Thyroid gland (tissue), 4 donors: ENCODE data around the gene TAF6. TPM values are rescaled to one million over a fixed set of nuclear protein-coding genes. Genes with fewer than 3 reads are reported as not detected.

Experiments used
- DNase-seq, 2 donors: peaks; one replicate each; pipeline ENCODE4 v3.0.0-alpha.2; 2019
- H3K27ac ChIP-seq, 3 donors: fragments of 200-600 bp; sonication (generic); 1 replicate in 2 of 3; 2 replicates in 1 of 3; pipeline ENCODE4 v1.5.1; 2016 to 2019; ENCODE audit warnings: mild to moderate bottlenecking in 1 of 3, moderate library complexity in 1 of 3
- H3K27me3 ChIP-seq: fragments of 200-600 bp; sonication (generic); one replicate; pipeline ENCODE4 v1.5.1; 2019
- H3K36me3 ChIP-seq, 2 donors: fragments of 200-600 bp; sonication (generic); one replicate each; pipeline ENCODE4 v1.5.1; 2016 to 2019
- H3K4me1 ChIP-seq, 2 donors: fragments of 200-600 bp; sonication (generic); one replicate each; pipeline ENCODE4 v1.5.1; 2017 to 2019
- H3K4me3 ChIP-seq, 3 donors: fragments of 200-600 bp; sonication (generic); replicated peaks in 1 of 3; 1 replicate in 2 of 3; 2 replicates in 1 of 3; pipeline ENCODE4 v1.5.1; 2016; ENCODE audit warnings: mild to moderate bottlenecking in 1 of 3
- H3K9me3 ChIP-seq: fragments of 200-600 bp; sonication (generic); one replicate; pipeline ENCODE4 v1.5.1; 2017
- CTCF ChIP-seq, 6 experiments: fragments of 200-600 bp in 3 of 6; fragments of 450-650 bp in 3 of 6; sonication (generic) in 3 of 6; IDR thresholded peaks; one replicate each; pipeline ENCODE4 v1.5.1; 2016 to 2019; ENCODE audit warnings: antibody characterized with exemption in 6 of 6, mild to moderate bottlenecking in 2 of 6, inconsistent platforms in 1 of 6, moderate library complexity in 1 of 6
- POLR2A ChIP-seq, 2 donors: fragments of 450-650 bp; IDR thresholded peaks; one replicate each; pipeline ENCODE4 v1.6.1; 2017; ENCODE audit warnings: antibody characterized with exemption in 2 of 2, mild to moderate bottlenecking in 2 of 2, moderate library complexity in 1 of 2
- WGBS, 2 donors: methylation state at CpG; one replicate each; pipeline ENCODE4 v1.1.5; 2017; 5-methylcytosine and 5-hydroxymethylcytosine counted together
- intact Hi-C: fragments of 100-400 bp; cut with DNase I; formaldehyde crosslinking; loops from one replicate; pipeline ENCODE4 v1.15.1; 2023
- total RNA-seq, 4 donors: library from RNA; depleted of rRNA; stranded (reverse); fragments of >200 nt; gene quantifications; one replicate each; pipeline ENCODE4 v1.2.3, GENCODE V29; 2016

Gene TAF6
- total RNA-seq, 4 donors from 2014 or later = 50.3 to 104 (median 85.2) TPM

GRCh38 chr7:100071018-100071723 is 48.0 kb downstream of the TAF6 start:
- WGBS, 2 donors = 96 to 98% methylated on average over 11 of the region's 11 CpGs
- DNase-seq = no peak
- Histone ChIP-seq H3K27me3 (no peaks in the 10 kb centered on the region), H3K27ac (no peak overlapping the region), H3K4me3 (no peak overlapping the region), H3K36me3 (peaks cover 60 to 65% of the 10 kb centered on the region in 2 donors), H3K9me3 (no peaks in the 10 kb centered on the region), H3K4me1 (no peaks in the 10 kb centered on the region)
- TF ChIP-seq POLR2A (IDR thresholded peaks at IDR 0.05) = no peak
- no peak for TF ChIP-seq CTCF (IDR thresholded peaks at IDR 0.05)
- intact Hi-C loops = no loop called here

GRCh38 chr7:100069991-100070390 is 49.2 kb downstream of the TAF6 start:
- Histone ChIP-seq H3K4me3 (no peak overlapping the region), H3K27me3 (no peaks in the 10 kb centered on the region), H3K9me3 (no peaks in the 10 kb centered on the region), H3K4me1 (no peaks in the 10 kb centered on the region), H3K27ac (no peak overlapping the region), H3K36me3 (peaks cover 49 to 53% of the 10 kb centered on the region in 2 donors)
- WGBS, 2 donors = 88 to 97% methylated on average over 5 of the region's 5 CpGs
- no peak for DNase-seq
- TF ChIP-seq POLR2A (IDR thresholded peaks at IDR 0.05) (no peak), CTCF (IDR thresholded peaks at IDR 0.05) (no peak)
- intact Hi-C loops = no loop called here

GRCh38 chr7:100066953-100067352 is 52.2 kb downstream of the TAF6 start:
- DNase-seq = no peak
- Histone ChIP-seq H3K4me1 (no peaks in the 10 kb centered on the region), H3K4me3 (no peak overlapping the region), H3K27me3 (no peaks in the 10 kb centered on the region), H3K36me3 (peaks cover 29 to 34% of the 10 kb centered on the region in 2 donors), H3K9me3 (no peaks in the 10 kb centered on the region), H3K27ac (no peak overlapping the region)
- WGBS, 2 donors = 93 to 95% methylated on average over 7 of the region's 7 CpGs
- intact Hi-C loops = no loop called here
- TF ChIP-seq POLR2A (IDR thresholded peaks at IDR 0.05) (no peak), CTCF (IDR thresholded peaks at IDR 0.05) (no peak)

GRCh38 chr7:100065452-100066186 is 53.5 kb downstream of the TAF6 start:
- WGBS, 2 donors = 61 to 67% methylated on average over 8 of the region's 8 CpGs
- Histone ChIP-seq H3K36me3 (peaks cover 16 to 20% of the 10 kb centered on the region in 2 donors), H3K9me3 (no peaks in the 10 kb centered on the region), H3K4me1 (no peaks in the 10 kb centered on the region), H3K4me3 (no peak overlapping the region), H3K27me3 (no peaks in the 10 kb centered on the region), H3K27ac (no peak overlapping the region)
- TF ChIP-seq CTCF (IDR thresholded peaks at IDR 0.05) (no peak), POLR2A (IDR thresholded peaks at IDR 0.05) (no peak)
- intact Hi-C loops = no loop called here
- DNase-seq = no peak

- no peak overlapping the region for H3K4me3 ChIP-seq
- WGBS, 2 donors = 84 to 87% methylated on average over 9 of the region's 9 CpGs
- H3K9me3 ChIP-seq = no peaks in the 10 kb centered on the region
- H3K36me3 ChIP-seq = peaks cover 11 to 13% of the 10 kb centered on the region in 2 donors
- no peak for DNase-seq
- no peak for TF ChIP-seq CTCF (IDR thresholded peaks at IDR 0.05)
- no peak for TF ChIP-seq POLR2A (IDR thresholded peaks at IDR 0.05)
- intact Hi-C loops = no loop called here
- no peak overlapping the region for H3K27ac ChIP-seq
- H3K4me1 ChIP-seq = no peaks in the 10 kb centered on the region
- no peaks in the 10 kb centered on the region for H3K27me3 ChIP-seq
These were observed 55.0 kb downstream of the TAF6 start for GRCh38 chr7:100064162-100064561.
